Measurements from ENCODE around the gene TGFBR2.

The TGFBR2 gene

DNA sequence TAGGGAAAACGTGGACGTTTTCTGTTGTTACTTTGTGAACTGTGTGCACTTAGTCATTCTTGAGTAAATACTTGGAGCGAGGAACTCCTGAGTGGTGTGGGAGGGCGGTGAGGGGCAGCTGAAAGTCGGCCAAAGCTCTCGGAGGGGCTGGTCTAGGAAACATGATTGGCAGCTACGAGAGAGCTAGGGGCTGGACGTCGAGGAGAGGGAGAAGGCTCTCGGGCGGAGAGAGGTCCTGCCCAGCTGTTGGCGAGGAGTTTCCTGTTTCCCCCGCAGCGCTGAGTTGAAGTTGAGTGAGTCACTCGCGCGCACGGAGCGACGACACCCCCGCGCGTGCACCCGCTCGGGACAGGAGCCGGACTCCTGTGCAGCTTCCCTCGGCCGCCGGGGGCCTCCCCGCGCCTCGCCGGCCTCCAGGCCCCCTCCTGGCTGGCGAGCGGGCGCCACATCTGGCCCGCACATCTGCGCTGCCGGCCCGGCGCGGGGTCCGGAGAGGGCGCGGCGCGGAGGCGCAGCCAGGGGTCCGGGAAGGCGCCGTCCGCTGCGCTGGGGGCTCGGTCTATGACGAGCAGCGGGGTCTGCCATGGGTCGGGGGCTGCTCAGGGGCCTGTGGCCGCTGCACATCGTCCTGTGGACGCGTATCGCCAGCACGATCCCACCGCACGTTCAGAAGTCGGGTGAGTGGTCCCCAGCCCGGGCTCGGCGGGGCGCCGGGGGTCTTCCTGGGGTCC, at the start of gene TGFBR2:
TGFBR2 (plus strand) TSS at position 301 of the 731 bp plus-strand sequence; CDS start at position 584, 283 bp downstream.
- peak; percentile 99 for DNase-seq (ENCODE audit: low read depth)
- peak within 1 kb of the TSS; percentile 90 for H3K4me3 ChIP-seq (ENCODE audit: low read depth, low read length)

DNA sequence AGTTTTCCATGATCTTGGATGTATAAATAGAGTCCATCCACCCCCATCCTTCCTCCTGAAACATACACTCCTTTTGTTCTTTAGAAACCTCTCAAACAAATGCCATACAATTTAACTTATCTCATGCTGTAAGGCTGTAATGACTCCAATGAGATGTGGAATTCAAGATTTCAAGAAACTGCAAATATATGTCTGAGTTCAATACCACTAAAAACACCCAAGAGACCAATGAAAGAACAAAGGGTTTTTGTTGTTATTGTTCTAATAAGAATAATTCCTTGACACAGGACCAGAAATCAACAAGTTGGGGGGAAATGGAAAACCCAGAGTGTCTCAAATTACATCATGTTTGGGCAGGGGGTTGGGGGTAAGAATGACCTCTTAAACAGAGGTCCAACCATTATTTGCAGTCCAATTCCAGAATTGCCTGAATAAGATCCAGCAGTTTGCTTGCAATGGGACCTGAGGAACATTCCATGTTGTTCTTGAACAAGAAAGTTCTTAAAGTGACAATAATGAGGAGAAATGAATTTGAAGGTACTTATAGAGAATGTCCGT, 48.6 kb upstream of the TGFBR2 start:
- no peak overlapping the region for H3K4me3 ChIP-seq (ENCODE audit: low read depth, low read length)
- no peak for DNase-seq (ENCODE audit: low read depth)

DNA sequence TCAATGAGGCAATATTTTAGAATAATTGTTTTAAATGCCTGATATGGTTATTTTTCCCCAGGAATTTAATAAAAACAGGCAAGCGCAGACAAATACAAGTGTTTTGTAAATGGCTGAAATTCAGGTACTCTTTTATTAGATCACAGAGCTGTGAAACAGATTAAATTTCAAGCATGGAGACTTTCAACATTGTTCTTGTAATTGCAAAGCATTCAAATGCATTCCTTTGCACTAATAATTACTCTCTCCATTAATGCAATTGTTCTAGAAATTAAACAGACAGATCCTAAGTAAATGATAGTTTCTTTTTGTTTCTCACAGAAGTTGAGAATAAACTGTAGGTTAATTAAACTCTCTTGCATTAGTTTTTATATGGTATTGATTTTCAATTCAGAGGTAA, 42.4 kb upstream of the TGFBR2 start:
- H3K4me3 ChIP-seq (ENCODE audit: low read depth, low read length) = no peak overlapping the region
- no peak for DNase-seq (ENCODE audit: low read depth)

DNA sequence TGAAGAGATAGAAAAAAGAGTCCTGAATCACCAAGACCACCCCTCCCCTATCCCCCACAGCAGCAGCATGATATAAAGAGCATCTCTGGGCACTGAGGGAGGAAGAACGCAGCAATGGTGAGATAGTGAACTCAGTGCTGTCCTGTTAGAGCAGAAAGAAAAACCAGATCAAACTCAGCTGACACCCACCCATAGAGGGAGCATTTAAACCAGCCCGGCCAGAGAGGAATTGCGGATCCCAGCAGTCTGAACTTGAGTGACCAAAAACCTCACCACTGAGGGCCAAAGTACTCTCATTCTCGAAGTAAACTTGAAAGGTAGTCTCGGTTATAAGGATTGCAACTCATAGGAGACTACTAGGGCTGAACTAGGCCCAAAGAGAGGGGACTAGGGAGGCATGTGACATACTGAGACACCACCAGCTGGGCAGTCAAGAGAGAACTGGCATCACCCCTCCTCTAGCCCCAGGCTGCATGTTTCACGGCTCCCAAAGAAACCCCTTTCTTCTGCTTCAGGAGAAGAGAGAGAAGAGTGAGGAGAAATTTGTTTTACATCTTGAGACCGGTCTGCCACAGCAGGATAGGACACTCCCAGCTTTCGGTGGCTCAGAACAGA, 39.2 kb upstream of the TGFBR2 start:
- DNase-seq (ENCODE audit: low read depth) = no peak
- no peak overlapping the region for H3K4me3 ChIP-seq (ENCODE audit: low read depth, low read length)

DNA sequence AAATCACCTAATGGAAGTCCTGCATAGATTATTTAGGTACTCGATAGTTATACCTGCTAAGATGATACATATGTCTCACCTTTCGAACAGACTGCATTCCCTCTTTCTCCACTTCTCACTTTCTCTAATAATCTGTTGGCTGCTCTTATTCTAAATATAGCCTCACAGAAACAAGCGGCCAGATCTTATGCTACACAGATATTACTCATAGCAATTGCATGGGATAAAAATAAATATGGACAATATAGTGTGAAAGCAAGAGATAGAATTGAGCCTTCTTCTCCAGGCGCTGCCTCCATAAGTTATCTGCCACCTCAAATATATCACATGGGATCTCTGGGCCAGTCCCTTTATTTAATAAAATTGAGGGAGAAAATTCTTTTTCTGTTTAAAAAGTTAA, 29.5 kb upstream of the TGFBR2 start:
- H3K4me3 ChIP-seq (ENCODE audit: low read depth, low read length) = no peak overlapping the region
- DNase-seq (ENCODE audit: low read depth) = no peak

DNA sequence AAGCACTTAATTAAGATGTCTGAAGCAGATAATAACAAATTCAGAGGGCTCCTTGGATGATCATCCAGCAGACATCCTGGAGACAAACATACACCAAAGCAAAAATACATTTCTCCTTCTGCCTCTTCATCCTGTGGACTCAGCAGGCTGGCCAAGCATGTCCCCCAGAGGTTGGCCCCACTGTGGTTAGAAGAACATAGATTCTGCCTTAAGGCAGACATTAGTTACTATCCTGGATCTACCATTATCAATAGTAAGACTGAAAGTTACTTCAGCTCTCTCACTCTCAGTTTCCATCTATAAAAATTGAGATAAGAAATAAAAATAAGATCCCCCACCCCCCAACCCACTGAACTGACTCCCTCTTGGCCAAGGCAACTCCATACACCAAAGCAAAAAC, 28.6 kb upstream of the TGFBR2 start:
- H3K4me3 ChIP-seq (ENCODE audit: low read depth, low read length) = no peak overlapping the region
- DNase-seq (ENCODE audit: low read depth) = no peak

DNA sequence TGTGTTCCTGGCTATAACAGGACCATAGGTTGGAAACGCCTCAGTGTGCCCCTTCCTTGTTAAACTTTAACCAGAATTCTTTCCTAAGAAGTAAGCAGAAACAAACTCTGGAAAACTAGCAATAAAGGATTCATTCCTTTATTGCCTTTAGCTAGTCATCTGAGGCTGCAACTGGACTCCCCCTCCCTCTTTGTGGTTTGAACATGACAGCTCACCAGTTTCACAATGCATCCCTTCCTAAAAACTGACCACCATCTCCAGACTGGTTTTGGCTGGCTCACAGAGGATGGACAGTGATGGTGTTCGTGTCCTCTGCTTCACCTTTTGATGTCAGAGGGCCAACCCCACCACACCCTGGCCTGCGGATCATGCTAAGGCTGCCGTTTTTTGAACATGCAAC, 27.9 kb upstream of the TGFBR2 start:
- DNase-seq (ENCODE audit: low read depth) = peak; percentile 87
- no peak overlapping the region for H3K4me3 ChIP-seq (ENCODE audit: low read depth, low read length)

DNA sequence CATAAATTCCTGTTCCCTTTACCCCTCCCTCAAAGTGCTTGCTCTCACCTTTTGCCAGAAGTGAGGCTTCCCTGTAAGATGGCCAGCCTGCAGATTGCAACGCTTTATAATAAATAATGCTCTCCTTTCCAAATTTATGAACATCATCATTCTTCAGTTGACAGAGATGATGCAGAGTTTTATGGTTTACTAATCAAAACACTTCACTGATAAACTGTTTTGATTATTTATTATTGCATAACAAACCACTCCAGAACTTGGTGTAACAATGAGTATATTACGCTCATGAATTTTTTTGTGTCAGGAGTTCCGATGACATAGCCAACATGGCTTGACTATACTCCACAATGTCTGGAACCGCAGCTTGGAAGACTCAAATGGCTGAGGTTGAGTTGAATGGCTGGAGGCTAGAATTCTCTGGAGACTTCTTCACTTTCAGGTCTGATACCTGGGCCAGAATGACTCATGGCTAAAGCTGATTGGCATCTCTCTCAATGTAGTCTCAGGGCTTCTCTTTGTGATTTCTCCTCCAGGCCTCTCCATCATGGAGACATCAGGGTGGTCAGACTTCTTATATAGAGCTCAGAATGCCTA, 27.3 kb upstream of the TGFBR2 start:
- no peak for DNase-seq (ENCODE audit: low read depth)
- H3K4me3 ChIP-seq (ENCODE audit: low read depth, low read length) = no peak overlapping the region

DNA sequence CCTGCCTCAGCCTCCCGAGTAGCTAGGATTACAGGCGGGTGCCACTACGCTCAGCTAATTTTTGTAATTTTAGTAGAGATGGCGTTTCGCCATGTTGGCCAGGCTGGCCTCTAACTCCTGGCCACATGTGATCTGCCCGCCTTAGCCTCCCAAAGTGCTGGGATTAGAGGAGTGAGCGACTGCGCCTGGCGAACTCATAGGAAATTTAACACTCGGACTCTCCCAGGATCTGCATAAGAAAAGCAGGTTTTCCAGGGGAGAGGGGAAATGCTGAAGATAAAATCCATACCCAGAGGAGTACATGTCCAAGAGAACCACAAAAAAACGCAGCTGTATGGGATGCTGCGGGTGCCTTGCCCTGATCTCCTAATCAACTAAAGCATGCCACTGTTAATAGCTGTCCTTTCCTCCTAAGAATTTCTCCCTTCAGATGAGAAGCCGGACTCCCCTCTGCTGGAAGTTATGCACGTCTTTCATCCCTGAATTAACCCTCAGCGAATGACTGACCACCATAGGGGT, 25.3 kb upstream of the TGFBR2 start:
- H3K4me3 ChIP-seq (ENCODE audit: low read depth, low read length) = no peak overlapping the region

DNA sequence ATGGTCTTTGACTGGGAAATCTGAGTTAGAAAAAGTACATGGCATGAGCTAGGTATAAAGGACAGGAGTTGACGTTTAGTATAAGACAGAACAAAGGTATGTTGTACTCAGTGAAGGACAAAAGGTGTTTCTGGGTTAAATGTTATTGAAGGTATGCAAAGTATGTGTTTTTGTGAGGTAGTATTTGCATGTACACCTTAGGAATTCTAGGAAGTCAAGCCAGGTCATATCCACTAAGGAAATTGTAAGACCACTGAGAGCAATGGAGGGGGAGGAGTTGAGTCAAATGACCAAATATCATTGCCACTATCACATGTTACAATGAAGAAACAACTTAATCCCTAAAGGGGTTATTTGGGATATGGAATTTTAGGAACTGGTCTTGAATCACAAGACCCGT, 24.4 kb upstream of the TGFBR2 start:
- DNase-seq (ENCODE audit: low read depth) = no peak
- H3K4me3 ChIP-seq (ENCODE audit: low read depth, low read length) = no peak overlapping the region

More for the DNA sequence above, 25.3 kb upstream of the TGFBR2 start:
- no peak for DNase-seq (ENCODE audit: low read depth)

DNA sequence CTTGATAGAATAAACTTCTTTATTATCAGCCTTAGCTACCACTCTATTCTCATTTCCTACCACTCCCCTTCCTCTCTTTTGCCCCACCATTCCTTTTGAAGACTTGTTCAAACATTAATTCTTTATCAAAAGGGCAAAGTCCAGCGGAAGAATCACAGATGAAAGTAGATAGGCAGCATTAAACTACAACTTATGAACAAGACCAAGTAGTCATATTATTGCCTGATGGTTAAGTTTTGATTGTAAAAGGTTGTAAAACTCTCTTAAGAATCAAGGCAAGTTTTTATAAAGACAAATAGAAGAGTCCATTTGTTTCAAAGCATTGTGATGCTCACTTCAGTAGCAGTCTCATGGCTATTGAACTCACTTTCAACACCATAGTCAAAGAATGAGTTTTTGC, 22.4 kb upstream of the TGFBR2 start:
- no peak for DNase-seq (ENCODE audit: low read depth)
- no peak overlapping the region for H3K4me3 ChIP-seq (ENCODE audit: low read depth, low read length)

DNA sequence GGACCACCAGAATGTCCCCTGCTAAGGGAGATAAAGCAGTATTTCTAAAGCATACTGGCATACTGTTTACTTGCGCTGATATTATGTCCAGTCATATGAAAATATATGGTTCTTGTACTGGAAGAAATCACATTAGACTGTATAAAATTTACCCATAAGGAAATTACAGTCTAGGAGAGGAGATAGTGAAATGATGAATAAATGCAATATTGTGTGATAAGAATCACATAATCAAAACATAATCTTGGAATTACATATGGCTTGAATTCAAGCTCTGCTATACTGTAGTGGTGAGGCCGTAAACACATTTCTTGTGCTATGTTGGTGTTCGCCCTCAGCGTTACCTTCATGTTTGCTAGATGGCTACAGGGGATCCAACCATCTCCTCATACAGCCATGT, 20.7 kb upstream of the TGFBR2 start:
- no peak overlapping the region for H3K4me3 ChIP-seq (ENCODE audit: low read depth, low read length)
- no peak for DNase-seq (ENCODE audit: low read depth)

DNA sequence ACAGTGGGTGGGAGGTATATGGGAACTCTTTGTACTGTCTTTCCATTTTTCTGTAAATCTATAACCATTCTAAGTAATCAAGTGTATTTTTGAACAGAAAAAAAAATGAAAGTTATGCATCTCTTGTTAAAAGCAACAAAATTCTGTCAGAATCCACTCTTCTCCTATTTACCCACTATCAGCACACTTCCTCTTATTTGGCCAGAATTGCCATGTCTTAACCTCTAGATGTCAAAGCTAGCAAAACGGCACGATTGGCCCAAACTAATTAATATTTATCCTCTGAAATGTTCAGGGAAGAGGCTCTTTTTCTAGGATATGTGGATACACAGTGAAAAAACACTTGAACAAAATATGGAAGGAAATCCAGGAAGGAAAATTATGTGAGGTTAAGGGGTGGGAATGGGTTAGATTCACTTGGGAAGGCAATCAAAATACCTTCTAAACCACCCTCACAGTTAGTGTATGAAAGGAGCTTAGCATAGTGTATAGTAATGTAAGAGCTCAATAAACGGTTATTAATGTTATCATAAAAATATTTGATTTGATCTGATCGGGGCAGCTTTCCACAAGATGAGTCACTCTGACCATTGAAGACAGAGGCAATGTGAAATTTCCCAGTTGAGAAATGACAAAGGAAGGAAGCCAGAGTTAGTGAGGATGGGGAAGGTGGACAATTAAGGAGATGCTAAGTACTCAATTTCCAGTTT, 20.1 kb upstream of the TGFBR2 start:
- no peak overlapping the region for H3K4me3 ChIP-seq (ENCODE audit: low read depth, low read length)
- DNase-seq (ENCODE audit: low read depth) = no peak

DNA sequence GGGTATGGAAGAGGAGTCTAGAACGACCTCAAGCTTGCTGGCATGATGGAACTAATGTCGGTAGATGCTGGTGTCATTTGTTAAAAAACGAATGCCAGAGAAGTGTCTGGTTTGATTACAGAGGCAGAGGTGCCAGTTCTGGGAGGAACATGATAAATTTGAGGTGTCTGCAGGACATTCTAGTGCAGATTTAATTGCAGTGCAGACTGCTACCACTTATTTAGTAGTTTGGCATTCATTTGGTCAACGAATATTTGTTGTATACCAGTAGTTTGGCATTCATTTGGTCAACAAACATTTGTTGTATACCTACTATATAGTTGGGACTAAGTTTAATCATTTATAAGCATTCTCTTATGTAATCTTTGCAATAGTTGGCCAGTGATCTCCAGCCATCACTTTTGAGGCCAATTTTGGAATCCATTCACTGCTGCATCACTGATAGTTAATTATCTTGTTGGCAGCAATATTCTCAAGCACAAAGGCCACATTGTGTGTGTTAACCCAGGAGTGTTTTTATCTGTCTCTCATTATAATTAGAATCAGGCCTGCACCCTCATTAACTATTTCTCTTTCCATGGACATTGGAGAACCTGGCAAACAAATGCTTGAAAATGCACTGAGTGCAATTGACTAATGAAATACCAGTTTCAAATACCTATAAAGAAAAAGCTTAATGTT, 19.5 kb upstream of the TGFBR2 start:
- no peak for DNase-seq (ENCODE audit: low read depth)
- no peak overlapping the region for H3K4me3 ChIP-seq (ENCODE audit: low read depth, low read length)

DNA sequence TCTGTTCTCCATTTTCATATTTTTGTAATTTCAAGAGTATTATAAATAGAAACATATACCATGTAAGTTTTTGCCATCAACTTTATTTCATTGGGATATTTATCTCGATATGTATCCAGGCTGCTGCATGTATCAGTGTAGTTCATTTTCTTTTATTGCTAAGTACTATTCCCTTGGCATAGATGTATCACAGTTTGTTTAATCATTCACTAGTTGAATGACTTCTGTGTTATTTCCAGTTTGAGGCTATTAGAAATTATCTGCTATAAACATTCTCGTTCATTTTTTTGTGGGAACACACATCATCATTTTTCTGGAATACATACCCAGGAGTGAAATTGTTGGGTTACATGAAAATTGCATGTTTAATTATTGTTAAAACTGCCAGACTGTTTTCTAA, 18.5 kb upstream of the TGFBR2 start:
- no peak for DNase-seq (ENCODE audit: low read depth)
- no peak overlapping the region for H3K4me3 ChIP-seq (ENCODE audit: low read depth, low read length)

DNA sequence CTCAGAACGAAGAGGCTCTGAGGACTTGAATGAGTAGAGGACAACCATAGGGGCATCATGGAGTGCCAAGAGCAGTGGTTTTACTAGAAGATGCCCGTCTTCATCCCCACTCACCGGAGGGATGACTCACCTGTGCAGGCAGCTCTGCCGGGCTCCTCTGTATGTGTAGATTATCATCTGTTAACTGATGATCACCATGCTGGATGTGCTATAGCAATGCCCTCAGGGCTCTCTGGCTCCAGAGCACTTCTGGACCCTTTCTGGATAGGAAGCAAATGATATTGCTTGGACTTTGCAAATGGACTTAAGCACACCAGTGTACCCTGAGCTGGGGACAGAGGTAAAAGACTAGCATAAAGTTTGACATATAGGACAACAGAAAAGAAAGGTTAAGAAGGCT, 10.2 kb upstream of the TGFBR2 start:
- H3K4me3 ChIP-seq (ENCODE audit: low read depth, low read length) = no peak overlapping the region
- no peak for DNase-seq (ENCODE audit: low read depth)

DNA sequence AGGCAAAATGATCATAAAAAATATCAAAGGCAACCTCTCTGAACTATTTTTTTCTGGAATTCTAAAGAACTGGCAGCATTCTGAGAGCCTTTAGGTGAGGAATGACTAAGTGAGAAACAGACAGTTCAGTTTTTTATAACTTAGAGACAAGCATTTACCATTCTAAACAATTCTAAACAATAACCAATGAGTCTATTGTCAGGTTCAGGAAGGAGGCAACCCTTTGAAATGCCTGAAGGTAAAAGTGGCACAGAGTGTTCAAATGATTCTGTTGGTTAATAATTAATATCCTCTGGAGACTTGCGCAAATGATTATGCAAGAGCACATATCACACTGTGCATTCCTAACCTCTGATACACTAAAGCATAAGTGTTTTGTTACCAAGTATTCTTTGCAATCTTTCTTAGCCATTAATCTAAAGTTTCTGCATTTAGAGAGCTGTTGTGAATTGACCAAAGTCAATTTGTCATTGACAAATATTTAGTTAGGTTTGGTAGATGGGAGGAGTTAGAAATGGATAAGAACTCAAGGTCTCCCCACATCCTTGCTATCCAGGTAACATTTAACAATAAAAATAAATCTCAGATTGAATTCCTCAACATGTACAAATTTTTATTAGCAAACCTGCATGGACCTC, 9.2 kb upstream of the TGFBR2 start:
- H3K4me3 ChIP-seq (ENCODE audit: low read depth, low read length) = no peak overlapping the region
- DNase-seq (ENCODE audit: low read depth) = peak; percentile 71

DNA sequence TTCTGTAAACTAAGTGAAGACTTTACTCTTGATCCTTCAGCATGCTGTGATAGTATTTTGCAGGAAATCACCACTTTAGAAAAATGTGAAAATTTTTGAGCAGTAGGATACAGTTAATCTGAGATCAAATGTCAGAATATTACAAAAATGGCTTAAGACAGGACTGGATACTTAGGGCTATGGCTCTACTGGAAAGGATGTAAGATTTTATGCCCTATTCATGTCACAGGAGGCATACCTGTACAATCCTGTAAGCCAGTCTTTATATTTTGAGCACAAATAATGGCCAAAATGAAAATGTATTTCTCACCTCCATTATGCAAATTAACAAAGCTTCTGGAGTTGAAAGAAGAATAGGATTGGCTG, 8.6 kb upstream of the TGFBR2 start:
- H3K4me3 ChIP-seq (ENCODE audit: low read depth, low read length) = no peak overlapping the region
- DNase-seq (ENCODE audit: low read depth) = no peak

Data from skeletal muscle cell (primary cell).